ENCODE results near the gene ATP23. TPM values are rescaled to one million over a fixed set of nuclear protein-coding genes. Genes with fewer than 3 reads are reported as not detected.

Gene ATP23
- total and polyA plus RNA-seq, 10 of the 15 experiments (the other 5 are each of a cell fraction or from before 2014, with no cell fraction given): 1.6 to 28.1 (median 15.1) TPM

DNA sequence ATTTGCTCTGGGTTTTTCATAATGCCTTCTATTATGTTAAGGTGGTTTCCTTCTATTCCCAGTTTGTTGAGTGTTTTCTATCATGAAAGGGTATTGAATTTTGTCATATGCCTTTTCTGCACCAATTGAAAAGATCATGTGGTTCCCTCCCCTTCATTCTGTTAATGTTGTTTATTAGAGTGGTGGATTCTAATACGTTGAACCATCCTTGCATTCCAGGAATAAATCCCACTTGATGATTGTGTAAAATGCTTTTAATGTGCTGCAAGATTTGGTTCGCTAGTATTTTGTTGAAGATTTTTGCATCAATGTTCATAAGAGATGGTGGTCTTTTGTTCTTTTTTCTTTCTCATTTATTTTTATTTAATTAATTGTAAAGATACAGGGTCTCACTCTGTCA is 55.2 kb downstream of the ATP23 start (continued):
- TF ChIP-seq KLF5 (IDR thresholded peaks at IDR 0.05; ENCODE audit: partially characterized antibody): no peak
- no peak for TF ChIP-seq ASH2L (IDR thresholded peaks at IDR 0.05; ENCODE audit: borderline replicate concordance, low read depth)

DNA sequence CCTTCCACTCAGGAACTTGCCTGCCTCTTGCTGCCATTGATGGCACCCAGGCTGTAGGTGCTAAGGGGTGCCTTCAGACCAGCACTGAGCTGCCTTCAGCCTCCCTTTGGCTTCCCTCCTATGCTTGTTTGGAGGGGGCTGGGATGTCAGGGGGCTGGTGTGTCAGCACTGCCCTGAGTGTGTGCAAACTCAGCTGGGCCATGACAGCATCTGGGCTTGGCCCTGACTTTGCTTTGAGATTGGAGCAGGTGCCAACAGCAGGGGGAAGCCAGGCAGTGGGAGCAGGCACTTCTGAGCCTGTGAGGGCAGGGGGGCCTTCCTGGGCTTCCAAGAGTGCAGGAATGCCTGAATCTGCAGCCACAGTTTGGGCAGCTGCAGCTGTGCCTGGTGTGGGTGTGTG is 56.9 kb downstream of the ATP23 start:
- SMC1A ChIA-PET (ENCODE audit: uncharacterized antibody, unreplicated experiment): no interaction called here

DNA sequence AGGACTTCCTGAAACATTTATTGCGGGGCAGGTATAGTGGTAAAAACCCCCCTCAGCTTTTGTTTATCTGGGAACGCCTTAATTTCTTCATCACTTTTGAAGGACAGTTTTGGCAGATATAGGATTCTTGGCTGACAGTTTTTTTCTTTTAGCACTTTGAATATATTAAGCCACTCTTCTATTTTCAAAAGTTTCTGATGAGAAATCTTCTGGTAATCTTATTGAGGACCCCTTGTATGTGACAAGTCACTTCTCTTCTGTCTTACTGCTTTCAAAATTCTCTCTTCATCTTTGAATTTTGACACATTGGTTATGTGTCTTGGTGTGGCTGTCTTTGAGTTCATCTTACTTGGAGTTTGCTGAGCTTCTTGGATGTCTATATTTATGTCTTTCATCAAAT is 59.1 kb downstream of the ATP23 start:
- DNase-seq (ENCODE audit: low read depth, low spot score): no peak
- ChIA-PET SMC1A (ENCODE audit: uncharacterized antibody, unreplicated experiment) (no interaction called here), POLR2A (no interaction called here), CTCF (no interaction called here), RAD21 (ENCODE audit: unreplicated experiment) (no interaction called here)
- Histone ChIP-seq H3K79me2 (ENCODE audit: control insufficient read depth, insufficient read depth, low read length) (no peaks in the 10 kb centered on the region), H3K9ac (ENCODE audit: control insufficient read depth, insufficient read depth, low read length) (no peak overlapping the region), H3K4me2 (ENCODE audit: control insufficient read depth, insufficient read depth) (no peak overlapping the region), H3K27me3 (replicated peaks in 1 of 2; ENCODE audit: control insufficient read depth in 2 of 2, insufficient read depth in 2 of 2, low read length in 1 of 2) (no peaks in the 10 kb centered on the region), H3K9me3 (replicated peaks; ENCODE audit: control insufficient read depth, insufficient read depth, low read length) (no peaks in the 10 kb centered on the region; the same call in 2 of the 3 replicates), H3K36me3 (ENCODE audit: control insufficient read depth in 2 of 2, insufficient read depth in 2 of 2, low read length in 1 of 2) (no peaks in the 10 kb centered on the region), H2AFZ (ENCODE audit: control insufficient read depth, low read depth, low read length) (no peak overlapping the region), H3K4me3 (no peak overlapping the region), H3K27ac (ENCODE audit: control insufficient read depth, insufficient read depth) (no peak overlapping the region), H3K4me1 (ENCODE audit: control insufficient read depth, insufficient read depth, low read length) (no peaks in the 10 kb centered on the region), H4K20me1 (ENCODE audit: control insufficient read depth, insufficient read depth) (no peaks in the 10 kb centered on the region)
- BruUV-seq (replicated peaks): no TSS peak
- no peak for TF ChIP-seq STAT1 (conservative IDR thresholded peaks at IDR 0.05)
- no peak for TF ChIP-seq FOS (IDR thresholded peaks at IDR 0.05; ENCODE audit: borderline replicate concordance, extremely low read depth, insufficient read length)
- intact Hi-C loops (cut with micrococcal nuclease; ENCODE audit: unreplicated experiment) (no loop called here), in situ Hi-C loops (cut with MboI) (no loop called here)
- 40% methylated on average over 2 of the region's 2 CpGs for WGBS (ENCODE audit: insufficient coverage, insufficient replicate concordance, low lambda C conversion rate, missing lambda C conversion rate)
- FAIRE-seq: no peak
- no peak for ATAC-seq

More for the DNA sequence above, 56.9 kb downstream of the ATP23 start:
- POLR2A ChIA-PET: no interaction called here
- H3K9me3 ChIP-seq (replicated peaks; ENCODE audit: control insufficient read depth, insufficient read depth, low read length): no peaks in the 10 kb centered on the region; the same call in 2 of the 3 replicates
- TF ChIP-seq BMI1 (IDR thresholded peaks at IDR 0.05; ENCODE audit: borderline replicate concordance): no peak
- no peak for TF ChIP-seq RUNX3 (IDR thresholded peaks at IDR 0.05; ENCODE audit: low read length)
- BruUV-seq (replicated peaks): no TSS peak
- in situ Hi-C loops (cut with MboI) (no loop called here), intact Hi-C loops (cut with micrococcal nuclease; ENCODE audit: unreplicated experiment) (no loop called here)
- DNase-seq (ENCODE audit: low read depth, low spot score): no peak
- H3K27ac ChIP-seq (ENCODE audit: control insufficient read depth, insufficient read depth): no peak overlapping the region
- H3K36me3 ChIP-seq (ENCODE audit: control insufficient read depth in 2 of 2, insufficient read depth in 2 of 2, low read length in 1 of 2): no peaks in the 10 kb centered on the region
- RAD21 ChIA-PET (ENCODE audit: unreplicated experiment): no interaction called here
- H3K4me1 ChIP-seq (ENCODE audit: control insufficient read depth, insufficient read depth, low read length): no peaks in the 10 kb centered on the region
- H2AFZ ChIP-seq (ENCODE audit: control insufficient read depth, low read depth, low read length): no peak overlapping the region
- H3K4me3 ChIP-seq: no peak overlapping the region
- ATAC-seq: no peak
- no peak overlapping the region for H3K4me2 ChIP-seq (ENCODE audit: control insufficient read depth, insufficient read depth)
- FAIRE-seq: no peak
- no peaks in the 10 kb centered on the region for H4K20me1 ChIP-seq (ENCODE audit: control insufficient read depth, insufficient read depth)
- H3K9ac ChIP-seq (ENCODE audit: control insufficient read depth, insufficient read depth, low read length): no peak overlapping the region
- no peaks in the 10 kb centered on the region for H3K27me3 ChIP-seq (replicated peaks in 1 of 2; ENCODE audit: control insufficient read depth in 2 of 2, insufficient read depth in 2 of 2, low read length in 1 of 2)
- CTCF ChIA-PET: no interaction called here
- H3K79me2 ChIP-seq (ENCODE audit: control insufficient read depth, insufficient read depth, low read length): no peaks in the 10 kb centered on the region
